NB4 (cell line): ENCODE results near the gene AMFR.

Experiments
- MYC ChIP-seq: IDR thresholded peaks from 2 replicates; pipeline ENCODE4 v1.6.1; 2011; ENCODE audit warnings: low read depth, low read length
- POLR2A ChIP-seq: IDR thresholded peaks from 2 replicates; pipeline ENCODE4 v1.6.1; 2011; ENCODE audit warnings: mild to moderate bottlenecking; ENCODE audit not compliant: insufficient read length; ENCODE audit errors: extremely low read depth
- TF ChIP-seq, protein P1 (sequence below): IDR thresholded peaks from one replicate; pipeline ENCODE4 v1.5.1; 2012; ENCODE audit warnings: low read depth, low read length
- TF ChIP-seq, protein P2 (sequence below): IDR thresholded peaks from 2 replicates; pipeline ENCODE4 v1.6.1; 2011; ENCODE audit warnings: low read depth, low read length

DNA sequence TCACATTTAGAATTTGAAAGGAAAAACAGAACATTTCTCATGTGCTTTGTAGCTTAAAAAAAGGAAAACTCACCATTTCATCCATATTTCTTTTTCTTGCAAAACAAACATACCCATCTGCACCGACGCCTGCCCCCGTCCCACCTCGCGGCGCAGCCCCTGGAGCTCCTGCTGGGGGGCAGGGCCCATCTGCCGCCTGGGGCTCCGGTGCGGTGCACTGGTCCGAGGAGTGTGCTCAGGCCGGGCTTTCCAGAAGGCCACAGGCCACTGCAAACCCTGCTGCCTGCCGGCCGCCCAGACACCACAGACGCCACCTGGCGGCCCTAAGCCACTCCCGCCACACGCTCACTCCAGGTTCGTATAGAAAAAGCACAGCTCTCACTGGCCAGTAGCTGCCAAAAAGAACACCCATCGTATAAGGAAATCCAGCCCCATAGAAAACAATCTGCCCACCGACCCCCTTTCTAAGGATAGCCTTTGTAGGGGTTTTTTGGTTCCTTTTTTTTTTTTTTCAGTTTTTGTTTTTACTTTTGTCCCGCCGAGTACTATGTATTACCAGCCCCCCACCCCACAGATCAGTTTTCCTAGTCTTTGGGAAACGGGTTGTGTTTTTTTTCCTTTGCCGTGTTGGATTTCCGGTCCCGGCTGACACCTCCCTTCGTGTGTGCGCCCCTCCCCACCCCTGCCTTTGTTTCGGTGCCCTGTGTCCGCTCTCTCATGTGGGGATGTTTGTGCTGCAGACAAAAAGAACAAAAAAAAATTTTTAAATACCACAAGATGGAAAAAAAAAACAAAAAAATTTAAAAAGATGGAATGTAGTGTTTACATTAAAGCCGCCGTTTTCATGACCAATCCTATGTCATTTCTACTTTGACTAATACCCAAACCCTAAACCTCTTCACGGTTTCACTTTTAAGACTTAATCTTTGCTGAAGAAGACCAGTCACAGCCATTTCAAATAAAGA is 68.8 kb downstream of the AMFR start:
- TF ChIP-seq, protein P1, sequence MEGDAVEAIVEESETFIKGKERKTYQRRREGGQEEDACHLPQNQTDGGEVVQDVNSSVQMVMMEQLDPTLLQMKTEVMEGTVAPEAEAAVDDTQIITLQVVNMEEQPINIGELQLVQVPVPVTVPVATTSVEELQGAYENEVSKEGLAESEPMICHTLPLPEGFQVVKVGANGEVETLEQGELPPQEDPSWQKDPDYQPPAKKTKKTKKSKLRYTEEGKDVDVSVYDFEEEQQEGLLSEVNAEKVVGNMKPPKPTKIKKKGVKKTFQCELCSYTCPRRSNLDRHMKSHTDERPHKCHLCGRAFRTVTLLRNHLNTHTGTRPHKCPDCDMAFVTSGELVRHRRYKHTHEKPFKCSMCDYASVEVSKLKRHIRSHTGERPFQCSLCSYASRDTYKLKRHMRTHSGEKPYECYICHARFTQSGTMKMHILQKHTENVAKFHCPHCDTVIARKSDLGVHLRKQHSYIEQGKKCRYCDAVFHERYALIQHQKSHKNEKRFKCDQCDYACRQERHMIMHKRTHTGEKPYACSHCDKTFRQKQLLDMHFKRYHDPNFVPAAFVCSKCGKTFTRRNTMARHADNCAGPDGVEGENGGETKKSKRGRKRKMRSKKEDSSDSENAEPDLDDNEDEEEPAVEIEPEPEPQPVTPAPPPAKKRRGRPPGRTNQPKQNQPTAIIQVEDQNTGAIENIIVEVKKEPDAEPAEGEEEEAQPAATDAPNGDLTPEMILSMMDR, result peak; percentile 93
- TF ChIP-seq POLR2A (no peak), MYC (peak; percentile 22; the same call in 1 of the 2 replicates)
- TF ChIP-seq, protein P2, sequence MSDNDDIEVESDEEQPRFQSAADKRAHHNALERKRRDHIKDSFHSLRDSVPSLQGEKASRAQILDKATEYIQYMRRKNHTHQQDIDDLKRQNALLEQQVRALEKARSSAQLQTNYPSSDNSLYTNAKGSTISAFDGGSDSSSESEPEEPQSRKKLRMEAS, result 0 out of 2 replicates have a peak, but pooled peaks have one; percentile 9
